Motor neuron (in vitro differentiated cells): ENCODE measurements around the gene SBNO2. TPM values are rescaled to one million over a fixed set of nuclear protein-coding genes. Genes with fewer than 3 reads are reported as not detected.

ENCODE experiments used
- ATAC-seq, 8 experiments: fragments of 200-7000 bp; cut with Tn5 transposase; replicated peaks in 6 of 8; 2 replicates each; pipeline ENCODE4 v1.8.0; 2021; ENCODE audit warnings: mild to moderate bottlenecking in 8 of 8, moderate library complexity in 8 of 8
- H3K27ac ChIP-seq, 2 donors: fragments of 250-450 bp; sonication (Bioruptor Pico); 2 replicates each; pipeline ENCODE4 v1.9.0; 2021; ENCODE audit warnings: antibody characterized with exemption in 2 of 2, mild to moderate bottlenecking in 2 of 2, moderate library complexity in 1 of 2
- H3K4me1 ChIP-seq, 2 donors: fragments of 250-450 bp; sonication (Bioruptor Pico); replicated peaks in 1 of 2; 2 replicates each; pipeline ENCODE4 v1.6.1; 2021; ENCODE audit warnings: antibody characterized with exemption in 2 of 2, mild to moderate bottlenecking in 2 of 2, moderate library complexity in 1 of 2
- H3K4me3 ChIP-seq, 5 donors: fragments of 250-450 bp; sonication (Bioruptor Pico); 2 replicates each; pipeline ENCODE4 v1.9.0; 2021; ENCODE audit warnings: antibody characterized with exemption in 5 of 5, mild to moderate bottlenecking in 5 of 5, moderate library complexity in 4 of 5
- WGBS, 10 experiments: fragments of 450-650 bp; shearing (Covaris generic); methylation state at CpG; one replicate each; pipeline ENCODE4 v1.0.0; 2022; 5-methylcytosine and 5-hydroxymethylcytosine counted together
- in situ Hi-C, 9 experiments: fragments of 400-800 bp; cut with MboI; loops; one replicate each; pipeline ENCODE4 v1.15.0; 2021; ENCODE audit warnings: low sequenced_read_pairs in 9 of 9, low pct_unique_long_range_greater_than_20kb in 2 of 9; ENCODE audit not compliant: unreplicated experiment in 9 of 9
- total RNA-seq, 8 experiments: library from RNA; unstranded; fragments of 300-600 nt; gene quantifications; 2 replicates each; pipeline versions ENCODE4 v1.2.3 to v1.2.4, GENCODE V29; 2022

The SBNO2 gene
- total RNA-seq, 8 experiments from 2014 or later = 5.6 to 54.9 (median 22.5) TPM

- peak in 1 of 8 experiments; percentile 13 for ATAC-seq
- 72 to 100% (median 87%) methylated on average over 1 to 4 of the region's 10 CpGs; no CpG with 5 or more reads in 5 of the 10 experiments for WGBS, 10 experiments
- Histone ChIP-seq H3K27ac (no peak overlapping the region), H3K4me1 (peaks cover 0 to 5% of the 10 kb centered on the region in 2 donors), H3K4me3 (no peak overlapping the region)
- in situ Hi-C loops = loop anchor here in 1 of 9 experiments (10.0 kb wide), 1 partner anchor 95 kb away; the partner anchor contains the start of gene GPX4
Measured at GRCh38 chr19:1199531-1199930, 25.5 kb upstream of the SBNO2 start.

GRCh38 chr19:1189419-1189818, 15.4 kb upstream of the SBNO2 start:
- WGBS, 10 experiments = 88 to 100% methylated on average over 3 to 4 of the region's 9 CpGs; no CpG with 5 or more reads in 8 of the 10 experiments
- peaks cover 0 to 3% of the 10 kb centered on the region in 2 donors for H3K4me1 ChIP-seq
- H3K27ac ChIP-seq = no peak overlapping the region
- in situ Hi-C loops = loop anchor here in 2 of 9 experiments (10.0 kb wide), 2 partner anchors 75 to 85 kb away; partner anchors contain the start of gene GPX4 (in 1 of the 2)
- peak in 1 of 8 experiments; percentile 14 for ATAC-seq
- H3K4me3 ChIP-seq = no peak overlapping the region

- in situ Hi-C loops = loop anchor here in 2 of 9 experiments (10.0 kb wide), 2 partner anchors 69 to 79 kb away; partner anchors contain the start of gene GPX4 (in 1 of the 2)
- Histone ChIP-seq H3K27ac (no peak overlapping the region), H3K4me1 (peaks cover 0 to 3% of the 10 kb centered on the region in 2 donors), H3K4me3 (no peak overlapping the region)
- 82 to 100% methylated on average over 2 to 3 of the region's 19 CpGs; no CpG with 5 or more reads in 8 of the 10 experiments for WGBS, 10 experiments
- ATAC-seq = peak; percentile 9 to 53 (median 30)
Measured at GRCh38 chr19:1183543-1184172, 9.6 kb upstream of the SBNO2 start.

GRCh38 chr19:1182727-1183126, 8.7 kb upstream of the SBNO2 start:
- Histone ChIP-seq H3K4me3 (no peak overlapping the region), H3K4me1 (peaks cover 0 to 3% of the 10 kb centered on the region in 2 donors), H3K27ac (no peak overlapping the region)
- 40 to 100% (median 86%) methylated on average over 1 to 9 of the region's 11 CpGs; no CpG with 5 or more reads in 3 of the 10 experiments for WGBS, 10 experiments
- ATAC-seq = no peak
- in situ Hi-C loops = loop anchor here in 2 of 9 experiments (10.0 kb wide), 2 partner anchors 68 to 78 kb away; partner anchors contain the start of gene GPX4 (in 1 of the 2)

- Histone ChIP-seq H3K27ac (no peak overlapping the region), H3K4me3 (no peak overlapping the region), H3K4me1 (peaks cover 0 to 3% of the 10 kb centered on the region in 2 donors)
- WGBS, 10 experiments = 40 to 92% (median 70%) methylated on average over 1 to 4 of the region's 10 CpGs; no CpG with 5 or more reads in 6 of the 10 experiments
- ATAC-seq = peak in 2 of 8 experiments; percentile 7
- in situ Hi-C loops = loop anchor here in 2 of 9 experiments (10.0 kb wide), 2 partner anchors 67 to 77 kb away; partner anchors contain the start of gene GPX4 (in 1 of the 2)
Measured at GRCh38 chr19:1182068-1182467, 8.0 kb upstream of the SBNO2 start.

GRCh38 chr19:1181606-1182005, 7.5 kb upstream of the SBNO2 start:
- in situ Hi-C loops = loop anchor here in 2 of 9 experiments (10.0 kb wide), 2 partner anchors 67 to 77 kb away; partner anchors contain the start of gene GPX4 (in 1 of the 2)
- peak in 2 of 8 experiments; percentile 13 to 14 for ATAC-seq
- Histone ChIP-seq H3K4me1 (peaks cover 0 to 3% of the 10 kb centered on the region in 2 donors), H3K4me3 (no peak overlapping the region), H3K27ac (no peak overlapping the region)
- WGBS, 10 experiments = 83 to 100% (median 95%) methylated on average over 1 to 9 of the region's 11 CpGs; no CpG with 5 or more reads in 4 of the 10 experiments

GRCh38 chr19:1177322-1178114, 3.5 kb upstream of the SBNO2 start:
- ATAC-seq = peak in 2 of 8 experiments; percentile 3 to 14
- Histone ChIP-seq H3K27ac (no peak overlapping the region), H3K4me3 (no peak overlapping the region), H3K4me1 (peaks cover 3 to 5% of the 10 kb centered on the region in 2 donors)
- in situ Hi-C loops = loop anchor here in 1 of 9 experiments (10.0 kb wide), 1 partner anchor 63 kb away; no protein-coding TSS in a partner anchor
- WGBS, 10 experiments = 0 to 100% (median 17%) methylated on average over 1 to 11 of the region's 25 CpGs; no CpG with 5 or more reads in 3 of the 10 experiments

- in situ Hi-C loops = loop anchor here in 1 of 9 experiments (10.0 kb wide), 1 partner anchor 59 kb away; no protein-coding TSS in a partner anchor
- peaks cover 34 to 47% of the 10 kb centered on the region in 2 donors for H3K4me1 ChIP-seq
- peak overlapping the region; percentile 1 to 84 for H3K27ac ChIP-seq
- no CpG with 5 or more reads among the region's 47 CpGs for WGBS, 10 experiments
- peak overlapping the region; percentile 76 to 100 (median 92) for H3K4me3 ChIP-seq
- peak; percentile 1 to 10 (median 2) for ATAC-seq
Measured at GRCh38 chr19:1173159-1173844, 766 bp downstream of the SBNO2 start.

GRCh38 chr19:1172353-1173158, 1.5 kb downstream of the SBNO2 start:
- peak; percentile 13 to 84 (median 24) for ATAC-seq

GRCh38 chr19:1171755-1172352, 2.2 kb downstream of the SBNO2 start:
- Histone ChIP-seq H3K4me1 (peaks cover 36 to 49% of the 10 kb centered on the region in 2 donors), H3K4me3 (peak overlapping the region; percentile 6 to 100 (median 88)), H3K27ac (peak overlapping the region; percentile 5 to 43)
- peak in 5 of 8 experiments; percentile 1 to 5 (median 4) for ATAC-seq
- in situ Hi-C loops = loop anchor here in 1 of 9 experiments (10.0 kb wide), 1 partner anchor 57 kb away; no protein-coding TSS in a partner anchor
- WGBS, 10 experiments = 0 to 20% (median 0%) methylated on average over 1 to 2 of the region's 15 CpGs; no CpG with 5 or more reads in 7 of the 10 experiments

More at GRCh38 chr19:1172353-1173158, 1.5 kb downstream of the SBNO2 start:
- in situ Hi-C loops = loop anchor here in 1 of 9 experiments (10.0 kb wide), 1 partner anchor 58 kb away; no protein-coding TSS in a partner anchor
- 0 to 67% (median 12%) methylated on average over 1 to 10 of the region's 36 CpGs; no CpG with 5 or more reads in 6 of the 10 experiments for WGBS, 10 experiments
- peaks cover 36 to 49% of the 10 kb centered on the region in 2 donors for H3K4me1 ChIP-seq
- H3K4me3 ChIP-seq = peak overlapping the region; percentile 76 to 100 (median 92)
- H3K27ac ChIP-seq = peak overlapping the region; percentile 5 to 43
